A549 (cell line): ENCODE measurements around the gene HPCAL1. TPM values are rescaled to one million over a fixed set of nuclear protein-coding genes. Genes with fewer than 3 reads are reported as not detected.

Experiments used
- ATAC-seq, 2 experiments: fragments of 200-7000 bp in 1 of 2; fragments of >200 bp in 1 of 2; cut with Nextera tagmentation in 1 of 2; cut with Tn5 transposase in 1 of 2; 3 replicates each; pipeline versions ENCODE4 v1.8.0 to v1.9.1; 2018 to 2020; ENCODE audit warnings: mild to moderate bottlenecking in 1 of 2, moderate library complexity in 1 of 2
- CTCF ChIA-PET: fragments of 300-600 bp; sonication (Branson Sonifier 250); formaldehyde crosslinking; extraction: SDS; loops from one replicate; lab custom pipeline; 2021; ENCODE audit warnings: antibody characterized with exemption, inconsistent platforms; lab: Yijun Ruan, JAX
- POLR2A ChIA-PET: fragments of 350-600 bp; formaldehyde crosslinking; extraction: SDS; loops from one replicate; lab custom pipeline; 2021; ENCODE audit warnings: antibody characterized with exemption, inconsistent platforms; lab: Yijun Ruan, JAX
- DNase-seq, 2 experiments: peaks; one replicate each; pipeline versions ENCODE4 v3.0.0 to v3.0.0-alpha.2; 2011 to 2016; ENCODE audit warnings: low read depth in 1 of 2, low spot score in 1 of 2
- FAIRE-seq: peaks from 2 replicates; lab custom pipeline; 2011; peaks lifted over from hg19 to GRCh38; lab: Jason Lieb, UNC
- H3K27ac ChIP-seq, 2 experiments: fragments of >200 bp; sonication (Bioruptor Twin); formaldehyde crosslinking; 3 replicates each; pipeline ENCODE4 v1.5.1; 2016 to 2017
- H3K4me1 ChIP-seq: fragments of >200 bp; sonication (Bioruptor Twin); formaldehyde crosslinking; 3 replicates; pipeline ENCODE4 v1.6.1; 2016
- H3K4me2 ChIP-seq: fragments of >200 bp; sonication (Bioruptor Twin); formaldehyde crosslinking; 3 replicates; pipeline ENCODE4 v1.6.1; 2016
- H3K4me3 ChIP-seq: fragments of >200 bp; sonication (Bioruptor Twin); formaldehyde crosslinking; 3 replicates; pipeline ENCODE4 v1.5.1; 2016
- H3K9me3 ChIP-seq: fragments of >200 bp; sonication (Bioruptor Twin); formaldehyde crosslinking; 3 replicates; pipeline ENCODE4 v1.6.1; 2016
- CEBPB ChIP-seq, 2 experiments: fragments of >200 bp in 1 of 2; sonication (Bioruptor Twin) in 1 of 2; formaldehyde crosslinking in 1 of 2; IDR thresholded peaks; 2 replicates each; pipeline ENCODE4 v1.6.1; 2012 to 2016
- CHD4 ChIP-seq: fragments of 200-600 bp; sonication (generic); IDR thresholded peaks from 2 replicates; pipeline ENCODE4 v1.6.1; 2016; ENCODE audit warnings: antibody characterized with exemption, mild to moderate bottlenecking, borderline replicate concordance
- EP300 ChIP-seq, 2 experiments: fragments of >200 bp; sonication (Bioruptor Twin); formaldehyde crosslinking; IDR thresholded peaks; 2 replicates in 1 of 2; 3 replicates in 1 of 2; pipeline ENCODE4 v1.6.1; 2016 to 2017
- FOSL2 ChIP-seq, 2 experiments: fragments of 450-650 bp in 1 of 2; fragments of >200 bp in 1 of 2; sonication (Bioruptor Twin) in 1 of 2; formaldehyde crosslinking; IDR thresholded peaks; 2 replicates each; pipeline versions ENCODE4 v1.5.0 to v1.6.1; 2016 to 2020; ENCODE audit warnings: mild to moderate bottlenecking in 1 of 2, moderate library complexity in 1 of 2
- GATA3 ChIP-seq: IDR thresholded peaks from 2 replicates; pipeline ENCODE4 v1.6.1; 2012; ENCODE audit warnings: borderline replicate concordance
- HES2 ChIP-seq: fragments of >200 bp; sonication (Bioruptor Twin); formaldehyde crosslinking; IDR thresholded peaks from 2 replicates; pipeline ENCODE4 v1.6.1; 2016
- HEYL ChIP-seq: fragments of 250-450 bp; sonication (Bioruptor Pico); IDR thresholded peaks from 2 replicates; pipeline ENCODE4 v1.8.0; 2021; ENCODE audit warnings: mild to moderate bottlenecking, moderate library complexity
- HOXB13 ChIP-seq: fragments of 250-450 bp; sonication (Bioruptor Pico); IDR thresholded peaks from 2 replicates; pipeline ENCODE4 v1.5.0; 2020; ENCODE audit warnings: low read depth, mild to moderate bottlenecking, moderate library complexity
- JUN ChIP-seq, 2 experiments: fragments of >200 bp; sonication (Bioruptor Twin); formaldehyde crosslinking; IDR thresholded peaks; 2 replicates in 1 of 2; 3 replicates in 1 of 2; pipeline ENCODE4 v1.6.1; 2016 to 2017
- KDM5A ChIP-seq: fragments of 200-600 bp; sonication (generic); IDR thresholded peaks from 2 replicates; pipeline ENCODE4 v1.6.1; 2016; ENCODE audit warnings: antibody characterized with exemption, mild to moderate bottlenecking
- MAFK ChIP-seq: fragments of 450-650 bp; IDR thresholded peaks from 2 replicates; pipeline ENCODE4 v1.6.1; 2014; ENCODE audit not compliant: partially characterized antibody
- NFE2L2 ChIP-seq: fragments of 150-350 bp; conservative IDR thresholded peaks from 2 replicates; pipeline ENCODE4 v1.6.1; 2014; ENCODE audit warnings: low read length
- NPAS2 ChIP-seq: fragments of 250-450 bp; sonication (Bioruptor Pico); IDR thresholded peaks from 2 replicates; pipeline ENCODE4 v1.8.0; 2022; ENCODE audit warnings: mild to moderate bottlenecking, moderate library complexity, borderline replicate concordance
- PBX3 ChIP-seq: IDR thresholded peaks from 2 replicates; pipeline ENCODE4 v1.6.1; 2012
- POLR2AphosphoS2 ChIP-seq: conservative IDR thresholded peaks from 2 replicates; pipeline ENCODE4 v1.6.1; 2012; ENCODE audit warnings: low read length, improper control_type of control experiment, inconsistent platforms
- REST ChIP-seq: fragments of 200-600 bp; sonication (generic); IDR thresholded peaks from 2 replicates; pipeline ENCODE4 v1.6.1; 2016; ENCODE audit warnings: antibody characterized with exemption, mild to moderate bottlenecking, moderate library complexity
- RNF2 ChIP-seq: fragments of 200-600 bp; sonication (generic); IDR thresholded peaks from 2 replicates; pipeline ENCODE4 v1.6.1; 2016; ENCODE audit warnings: low read depth, mild to moderate bottlenecking, antibody characterized with exemption, moderate library complexity, borderline replicate concordance
- SREBF2 ChIP-seq: fragments of 450-650 bp; IDR thresholded peaks from 2 replicates; pipeline ENCODE4 v1.6.1; 2014; ENCODE audit warnings: mild to moderate bottlenecking, moderate library complexity
- TP53 ChIP-seq: fragments of 250-450 bp; sonication (Bioruptor Pico); IDR thresholded peaks from 2 replicates; pipeline ENCODE4 v1.5.0; 2021; ENCODE audit warnings: mild to moderate bottlenecking, moderate library complexity
- ZSCAN20 ChIP-seq: fragments of 250-450 bp; sonication (Bioruptor Pico); IDR thresholded peaks from 2 replicates; pipeline ENCODE4 v1.8.0; 2022; ENCODE audit warnings: mild to moderate bottlenecking, moderate library complexity
- WGBS: methylation state at CpG from one replicate; pipeline ENCODE4 v1.1.6; 2017; ENCODE audit errors: missing lambda C conversion rate; 5-methylcytosine and 5-hydroxymethylcytosine counted together
- polyA plus RNA-seq, 4 experiments: library from polyadenylated mRNA; depleted of rRNA in 3 of 4; stranded (reverse); fragments of >200 nt; fragmentation: RNase III in 1 of 4; extraction: RNeasy Plus Mini Kit Qiagen cat#74134 plus additional on column Dnase treatment in 1 of 4; gene quantifications; 2 replicates in 3 of 4; 3 replicates in 1 of 4; pipeline ENCODE4 v1.2.3, GENCODE V29; 2011 to 2017
- TF ChIP-seq, protein P1 (sequence below): fragments of 450-650 bp; IDR thresholded peaks from 2 replicates; pipeline ENCODE4 v1.6.1; 2014; ENCODE audit warnings: antibody characterized with exemption

HPCAL1 gene
- polyA plus RNA-seq, 2 of the 4 experiments (the other 2 are of a cell fraction): 44.4 to 66.4 TPM

DNA sequence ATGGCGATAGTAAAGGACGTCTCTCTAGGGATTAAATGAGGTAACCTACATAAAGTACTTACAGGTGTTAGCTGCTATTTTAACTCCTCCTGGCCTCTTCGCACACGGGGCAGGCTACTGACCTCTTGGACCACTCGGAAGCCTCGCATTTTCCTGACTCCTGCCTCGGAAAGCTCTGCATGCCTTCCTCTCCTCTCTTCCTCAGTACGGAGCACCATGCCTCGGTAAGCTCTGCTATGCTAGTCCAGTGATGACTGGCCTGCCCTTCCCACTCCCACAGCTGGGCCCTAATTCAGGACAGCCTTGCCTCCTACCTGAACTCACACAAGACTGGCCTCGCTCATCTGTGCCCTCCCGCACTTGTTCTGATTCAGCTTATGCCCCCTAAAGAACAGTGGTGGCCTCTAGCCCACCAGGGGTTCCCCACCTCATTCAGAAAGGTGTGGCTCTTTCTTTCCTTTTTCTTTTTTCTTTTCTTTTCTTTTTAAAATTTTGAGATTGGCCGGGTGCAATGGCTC lies 22.7 kb upstream of the HPCAL1 start:
- no peak for FAIRE-seq
- no peak for DNase-seq
- Histone ChIP-seq H3K27ac (peak overlapping the region in 1 of 2 experiments; percentile 11; a peak in 1 of 6 replicates), H3K4me3 (no peak overlapping the region), H3K4me1 (peaks cover 43% of the 10 kb centered on the region), H3K9me3 (no peaks in the 10 kb centered on the region), H3K4me2 (no peak overlapping the region)
- WGBS: 80% methylated on average over 12 of the region's 12 CpGs
- ChIA-PET CTCF (interaction anchor here (0.6 to 6.1 kb wide), 5 partner anchors 13 to 138 kb away, joined by 3 to 37 read pairs (median 3); partner anchors contain the start of gene HPCAL1), POLR2A (no interaction called here)
- no peak for ATAC-seq
- TF ChIP-seq TP53 (CRISPR knock-in tag) (no peak), ZSCAN20 (CRISPR knock-in tag) (no peak), HOXB13 (CRISPR knock-in tag) (no peak), HEYL (CRISPR knock-in tag) (no peak), KDM5A (no peak), NPAS2 (CRISPR knock-in tag) (no peak), MAFK (no peak), SREBF2 (no peak), CEBPB (IDR thresholded peaks at IDR 0.05) (no peak), POLR2AphosphoS2 (no peak)
- TF ChIP-seq, protein P1, sequence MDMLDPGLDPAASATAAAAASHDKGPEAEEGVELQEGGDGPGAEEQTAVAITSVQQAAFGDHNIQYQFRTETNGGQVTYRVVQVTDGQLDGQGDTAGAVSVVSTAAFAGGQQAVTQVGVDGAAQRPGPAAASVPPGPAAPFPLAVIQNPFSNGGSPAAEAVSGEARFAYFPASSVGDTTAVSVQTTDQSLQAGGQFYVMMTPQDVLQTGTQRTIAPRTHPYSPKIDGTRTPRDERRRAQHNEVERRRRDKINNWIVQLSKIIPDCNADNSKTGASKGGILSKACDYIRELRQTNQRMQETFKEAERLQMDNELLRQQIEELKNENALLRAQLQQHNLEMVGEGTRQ: no peak

GRCh38 chr2:10281891-10282290 lies 20.8 kb upstream of the HPCAL1 start:
- no peak for DNase-seq
- peak overlapping the region; percentile 87; a peak in 5 of 6 replicates for H3K27ac ChIP-seq
- H3K9me3 ChIP-seq: no peaks in the 10 kb centered on the region
- no peak overlapping the region for H3K4me3 ChIP-seq
- TF ChIP-seq RNF2 (no peak), CHD4 (no peak), EP300 (IDR thresholded peaks at IDR 0.05) (no peak)
- CTCF ChIA-PET: interaction anchor here (2.8 to 6.7 kb wide), 2 partner anchors 11 to 127 kb away, joined by 12 to 51 read pairs; no protein-coding TSS in a partner anchor
- POLR2A ChIA-PET: no interaction called here
- WGBS: 91% methylated on average over 3 of the region's 4 CpGs
- no peak for ATAC-seq
- peaks cover 62% of the 10 kb centered on the region for H3K4me1 ChIP-seq
- no peak overlapping the region for H3K4me2 ChIP-seq
- FAIRE-seq: no peak

GRCh38 chr2:10282611-10283105 lies 20.0 kb upstream of the HPCAL1 start:
- TF ChIP-seq HEYL (CRISPR knock-in tag) (no peak), NFE2L2 (0 out of 2 replicates have a peak, but pooled peaks have one; percentile 4)
- no peak for FAIRE-seq
- Histone ChIP-seq H3K4me2 (peak overlapping the region; percentile 57), H3K27ac (peak overlapping the region; percentile 87), H3K4me3 (no peak overlapping the region), H3K9me3 (no peaks in the 10 kb centered on the region), H3K4me1 (peaks cover 67% of the 10 kb centered on the region)
- ChIA-PET CTCF (interaction anchor here (1.1 to 6.7 kb wide), 4 partner anchors 12 to 126 kb away, joined by 4 to 52 read pairs (median 32); partner anchors contain the start of gene HPCAL1), POLR2A (no interaction called here)
- no peak for ATAC-seq
- no peak for DNase-seq
- 68% methylated on average over 6 of the region's 6 CpGs for WGBS

GRCh38 chr2:10283106-10284062 lies 19.3 kb upstream of the HPCAL1 start:
- FAIRE-seq (no peak), DNase-seq (peak; percentile 87 to 98), ATAC-seq (peak; percentile 74 to 80)
- Histone ChIP-seq H3K4me3 (no peak overlapping the region), H3K27ac (peak overlapping the region; percentile 87), H3K9me3 (no peaks in the 10 kb centered on the region), H3K4me1 (peaks cover 60% of the 10 kb centered on the region), H3K4me2 (peak overlapping the region; percentile 57)
- ChIA-PET POLR2A (interaction anchor here (1.1 kb wide), 2 partner anchors 20 to 124 kb away, joined by 4 read pairs; partner anchors contain the start of gene HPCAL1), CTCF (interaction anchor here (0.7 to 6.7 kb wide), 11 partner anchors 10 to 380 kb away, joined by 3 to 52 read pairs (median 5); partner anchors contain the start of gene HPCAL1)
- 26% methylated on average over 15 of the region's 16 CpGs for WGBS
- peak; percentile 98 for TF ChIP-seq FOSL2 (IDR thresholded peaks at IDR 0.05)
- TF ChIP-seq FOSL2 (CRISPR knock-in tag; IDR thresholded peaks at IDR 0.05): peak; percentile 90
- TF ChIP-seq HES2: no peak
- TF ChIP-seq REST: no peak
- no peak; the same call in 1 of the 2 replicates for TF ChIP-seq PBX3
- no peak for TF ChIP-seq ZSCAN20 (CRISPR knock-in tag)
- TF ChIP-seq JUN (IDR thresholded peaks at IDR 0.05): peak; percentile 59 to 86; a peak in 3 of 5 replicates
- no peak for TF ChIP-seq GATA3
- no peak for TF ChIP-seq KDM5A
